ENCODE results near the gene MALAT1. TPM values are rescaled to one million over a fixed set of nuclear protein-coding genes. Genes with fewer than 3 reads are reported as not detected.

MALAT1 gene
- total and polyA plus RNA-seq, 2 donors (not counting 1 experiment from before 2014, with no cell fraction given), result 646 to 32,417 TPM

- Histone ChIP-seq H3K27ac (ENCODE audit: low read length in 2 of 2) (peak overlapping the region in 1 of 2 donors; percentile 85), H3K4me3 (ENCODE audit: control extremely low read depth in 1 of 5, extremely low read depth in 1 of 5, insufficient read depth in 1 of 5, low read depth in 2 of 5, low read length in 4 of 5) (peak overlapping the region in 2 of 5 experiments; percentile 84 to 86), H3K79me2 (ENCODE audit: control insufficient read depth, insufficient read depth, low read length) (no peaks in the 10 kb centered on the region), H3K4me2 (replicated peaks; ENCODE audit: low read depth, low read length, poor library complexity, severe bottlenecking) (peak overlapping the region; percentile 97), H4K20me1 (ENCODE audit: control insufficient read depth, insufficient read depth, low read length, poor library complexity, severe bottlenecking) (peaks cover 7% of the 10 kb centered on the region), H3K36me3 (replicated peaks in 1 of 2; ENCODE audit: control extremely low read depth in 1 of 2, control insufficient read depth in 1 of 2, extremely low read depth in 1 of 2, insufficient read depth in 2 of 2, low read length in 1 of 2) (peaks cover 2 to 24% of the 10 kb centered on the region in 2 experiments), H3K9ac (ENCODE audit: low read length) (peak overlapping the region; percentile 73), H2AFZ (ENCODE audit: insufficient read depth, low read depth, low read length, poor library complexity, severe bottlenecking) (peak overlapping the region; percentile 80), H3K27me3 (replicated peaks in 1 of 4; ENCODE audit: control extremely low read depth in 1 of 4, control insufficient read depth in 3 of 4, insufficient read depth in 4 of 4, low read length in 3 of 4) (no peaks in the 10 kb centered on the region), H3K4me1 (ENCODE audit: control insufficient read depth in 2 of 2, insufficient read depth in 2 of 2, low read length in 2 of 2) (peaks cover 12 to 17% of the 10 kb centered on the region in 2 donors), H3K9me3 (ENCODE audit: control extremely low read depth in 1 of 3, control insufficient read depth in 2 of 3, insufficient read depth in 1 of 3, low read length in 2 of 3) (no peaks in the 10 kb centered on the region)
- peak overlapping the region; percentile 15 for H3K27ac Mint-ChIP-seq
- H3K4me3 Mint-ChIP-seq, result peak overlapping the region; percentile 50
- ChIA-PET POLR2A (interaction anchor here (1.1 to 3.2 kb wide), 10 partner anchors 14 to 117 kb away, joined by 3 to 53 read pairs (median 13); partner anchors contain the start of genes EHBP1L1, FAM89B, MAP3K11 and NEAT1), CTCF (interaction anchor here (1.1 to 9.2 kb wide), 16 partner anchors 10 to 101 kb away, joined by 3 to 144 read pairs (median 9); partner anchors contain the start of genes EHBP1L1, FAM89B, KCNK7 and MALAT1)
- no peak for TF ChIP-seq CTCF (IDR thresholded peaks at IDR 0.05)
- no peak for TF ChIP-seq EZH2 (IDR thresholded peaks at IDR 0.05; ENCODE audit: borderline replicate concordance, insufficient read depth, low read depth, low read length, poor library complexity, severe bottlenecking)
- no peak for ATAC-seq (ENCODE audit: low read depth)
- no peaks in the 10 kb centered on the region for H3K27me3 Mint-ChIP-seq
- intact Hi-C loops (cut with micrococcal nuclease), result no loop called here
- no peak for DNase-seq
- H3K4me1 Mint-ChIP-seq, result peaks cover 17% of the 10 kb centered on the region
- H3K9me3 Mint-ChIP-seq (ENCODE audit: insufficient read depth), result no peaks in the 10 kb centered on the region
- 95% methylated on average over 89 of the region's 92 CpGs for WGBS (ENCODE audit: insufficient coverage)
Measured at GRCh38 chr11:65538915-65539743, 40.3 kb downstream of the MALAT1 start.
